PC-9 (cell line): ENCODE results near the gene GRIP1.

ENCODE experiments used
- EZH2 ChIP-seq: fragments of 200-600 bp; sonication (generic); IDR thresholded peaks from 2 replicates; pipeline ENCODE4 v1.8.0; 2017; ENCODE audit warnings: antibody characterized with exemption, low read depth
- TF ChIP-seq, protein P1 (sequence below): fragments of 200-600 bp; sonication (generic); conservative IDR thresholded peaks from 2 replicates; pipeline ENCODE4 v1.6.1; 2017; ENCODE audit warnings: mixed run types, antibody characterized with exemption, mild to moderate bottlenecking, moderate library complexity

DNA sequence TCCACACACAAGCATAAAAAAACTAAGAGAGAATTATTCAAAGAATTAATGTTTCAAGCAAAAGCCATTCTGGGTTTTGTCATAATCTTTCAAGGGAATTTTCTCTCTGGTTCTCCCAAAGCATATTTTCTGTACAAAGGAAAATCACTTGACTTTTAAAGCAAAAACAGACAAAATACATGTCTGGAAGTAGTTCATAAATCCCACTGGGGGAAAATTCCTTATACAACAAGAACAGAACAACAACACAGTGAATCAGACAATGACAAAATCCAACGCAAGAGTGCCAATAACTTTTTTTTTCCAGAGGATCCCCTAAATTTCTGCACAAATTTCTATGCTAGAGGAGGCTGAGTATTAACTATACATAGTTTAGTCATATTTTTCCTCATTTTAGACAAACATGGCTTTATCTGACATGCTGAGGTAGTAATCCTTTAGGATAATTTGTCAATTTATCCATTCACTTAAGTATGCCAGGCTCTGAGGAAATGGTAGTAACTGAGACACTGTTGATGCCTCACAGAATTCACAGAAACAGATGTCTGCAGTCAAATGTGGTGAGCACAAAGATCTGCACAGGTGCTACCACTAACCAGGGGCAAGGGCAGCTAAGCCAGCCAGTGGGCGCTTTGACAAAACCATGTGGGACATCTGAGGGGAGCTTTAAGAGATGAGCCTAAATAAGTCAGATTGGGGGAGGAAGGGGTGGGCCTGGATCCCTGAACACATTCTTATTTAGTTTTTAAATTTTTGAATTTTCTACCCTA lies 38.0 kb downstream of the GRIP1 start:
- TF ChIP-seq, protein P1, sequence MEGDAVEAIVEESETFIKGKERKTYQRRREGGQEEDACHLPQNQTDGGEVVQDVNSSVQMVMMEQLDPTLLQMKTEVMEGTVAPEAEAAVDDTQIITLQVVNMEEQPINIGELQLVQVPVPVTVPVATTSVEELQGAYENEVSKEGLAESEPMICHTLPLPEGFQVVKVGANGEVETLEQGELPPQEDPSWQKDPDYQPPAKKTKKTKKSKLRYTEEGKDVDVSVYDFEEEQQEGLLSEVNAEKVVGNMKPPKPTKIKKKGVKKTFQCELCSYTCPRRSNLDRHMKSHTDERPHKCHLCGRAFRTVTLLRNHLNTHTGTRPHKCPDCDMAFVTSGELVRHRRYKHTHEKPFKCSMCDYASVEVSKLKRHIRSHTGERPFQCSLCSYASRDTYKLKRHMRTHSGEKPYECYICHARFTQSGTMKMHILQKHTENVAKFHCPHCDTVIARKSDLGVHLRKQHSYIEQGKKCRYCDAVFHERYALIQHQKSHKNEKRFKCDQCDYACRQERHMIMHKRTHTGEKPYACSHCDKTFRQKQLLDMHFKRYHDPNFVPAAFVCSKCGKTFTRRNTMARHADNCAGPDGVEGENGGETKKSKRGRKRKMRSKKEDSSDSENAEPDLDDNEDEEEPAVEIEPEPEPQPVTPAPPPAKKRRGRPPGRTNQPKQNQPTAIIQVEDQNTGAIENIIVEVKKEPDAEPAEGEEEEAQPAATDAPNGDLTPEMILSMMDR, result no peak
- no peak for TF ChIP-seq EZH2
